Mesendoderm (in vitro differentiated cells): Measurements from ENCODE around the gene HDAC8.
A peak's percentile ranks its signal among the peaks of the same experiment; 100 is the strongest.

Experiments used
- DNase-seq: peaks from one replicate; pipeline ENCODE4 v3.0.0; 2013
- H2AK5ac ChIP-seq: 2 replicates; pipeline ENCODE4 v1.6.1; 2013; ENCODE audit warnings: low read length, inconsistent platforms
- H2BK120ac ChIP-seq: 2 replicates; pipeline ENCODE4 v1.6.1; 2013; ENCODE audit warnings: low read depth, mild to moderate bottlenecking, low read length, moderate library complexity, mixed read lengths
- H2BK15ac ChIP-seq: replicated peaks from 2 replicates; pipeline ENCODE4 v1.6.1; 2013; ENCODE audit warnings: low read depth, mild to moderate bottlenecking, moderate library complexity
- H2BK5ac ChIP-seq: 2 replicates; pipeline ENCODE4 v1.6.1; 2013; ENCODE audit warnings: low read length, inconsistent platforms
- H3K18ac ChIP-seq: 2 replicates; pipeline ENCODE4 v1.6.1; 2013; ENCODE audit warnings: mild to moderate bottlenecking, low read length, mixed read lengths
- H3K23ac ChIP-seq: one replicate; pipeline ENCODE4 v1.6.1; 2013; ENCODE audit warnings: low read length
- H3K27ac ChIP-seq: 2 replicates; pipeline ENCODE4 v1.5.1; 2013; ENCODE audit warnings: low read depth, mild to moderate bottlenecking, inconsistent platforms, low read length, moderate library complexity
- H3K27me3 ChIP-seq: 2 replicates; pipeline ENCODE4 v1.6.1; 2013; ENCODE audit warnings: low read length, control low read depth, mild to moderate bottlenecking, inconsistent platforms; ENCODE audit not compliant: insufficient read depth, poor library complexity
- H3K36me3 ChIP-seq: 2 replicates; pipeline ENCODE4 v1.6.1; 2013; ENCODE audit warnings: low read length, inconsistent platforms; ENCODE audit not compliant: control insufficient read depth, insufficient read depth
- H3K4ac ChIP-seq: one replicate; pipeline ENCODE4 v1.6.1; 2013; ENCODE audit warnings: low read depth, mild to moderate bottlenecking, low read length, moderate library complexity
- H3K4me1 ChIP-seq: 2 replicates; pipeline ENCODE4 v1.6.1; 2013; ENCODE audit warnings: low read depth, low read length, inconsistent platforms; ENCODE audit not compliant: control insufficient read depth
- H3K4me2 ChIP-seq: 2 replicates; pipeline ENCODE4 v1.6.1; 2013; ENCODE audit warnings: low read length
- H3K4me3 ChIP-seq: 2 replicates; pipeline ENCODE4 v1.5.1; 2013; ENCODE audit warnings: mild to moderate bottlenecking, low read length
- H3K56ac ChIP-seq: one replicate; pipeline ENCODE4 v1.6.1; 2013; ENCODE audit warnings: low read length
- H3K79me1 ChIP-seq: 2 replicates; pipeline ENCODE4 v1.6.1; 2013; ENCODE audit warnings: low read length, inconsistent platforms
- H3K79me2 ChIP-seq: 2 replicates; pipeline ENCODE4 v1.6.1; 2013; ENCODE audit warnings: mild to moderate bottlenecking, low read length; ENCODE audit not compliant: control insufficient read depth, insufficient read depth
- H3K9ac ChIP-seq: 2 replicates; pipeline ENCODE4 v1.6.1; 2013; ENCODE audit warnings: low read length, inconsistent platforms
- H4K5ac ChIP-seq: one replicate; pipeline ENCODE4 v1.6.1; 2013; ENCODE audit warnings: low read length
- H4K8ac ChIP-seq: one replicate; pipeline ENCODE4 v1.6.1; 2013; ENCODE audit warnings: low read depth, mild to moderate bottlenecking, control low read depth, low read length, moderate library complexity
- WGBS: extraction: QIAGEN DNeasy Blood & Tissue Kit; methylation state at CpG from one replicate; pipeline ENCODE4 v1.1.7; 2013; ENCODE audit warnings: low lambda C conversion rate, missing lambda C conversion rate; ENCODE audit not compliant: insufficient coverage; ENCODE audit errors: extremely low coverage; 5-methylcytosine and 5-hydroxymethylcytosine counted together

HDAC8 gene

GRCh38 chrX:72316408-72317110, 256.1 kb downstream of the HDAC8 start:
- no peak overlapping the region for H3K4me3 ChIP-seq
- no peak overlapping the region for H3K27ac ChIP-seq
- no peaks in the 10 kb centered on the region for H3K4me1 ChIP-seq
- H2AK5ac ChIP-seq: no peak overlapping the region
- H3K79me2 ChIP-seq: no peaks in the 10 kb centered on the region
- H4K8ac ChIP-seq: no peak overlapping the region
- no peak overlapping the region for H2BK120ac ChIP-seq
- H3K56ac ChIP-seq: no peak overlapping the region
- H3K4me2 ChIP-seq: no peak overlapping the region
- no peaks in the 10 kb centered on the region for H3K36me3 ChIP-seq
- H2BK5ac ChIP-seq: no peak overlapping the region
- no peak overlapping the region for H4K5ac ChIP-seq
- no peak overlapping the region for H2BK15ac ChIP-seq
- WGBS: no CpG with 5 or more reads among the region's 12 CpGs
- H3K23ac ChIP-seq: no peak overlapping the region
- no peaks in the 10 kb centered on the region for H3K27me3 ChIP-seq
- no peak overlapping the region for H3K18ac ChIP-seq
- DNase-seq: no peak
- no peaks in the 10 kb centered on the region for H3K79me1 ChIP-seq
- no peak overlapping the region for H3K9ac ChIP-seq
- H3K4ac ChIP-seq: no peak overlapping the region

- H3K56ac ChIP-seq: no peak overlapping the region
- no peak overlapping the region for H4K8ac ChIP-seq
- H3K79me2 ChIP-seq: no peaks in the 10 kb centered on the region
- DNase-seq: no peak
- no peak overlapping the region for H3K23ac ChIP-seq
- H3K4me3 ChIP-seq: no peak overlapping the region
- H3K18ac ChIP-seq: no peak overlapping the region
- no peaks in the 10 kb centered on the region for H3K79me1 ChIP-seq
- no CpG with 5 or more reads among the region's 3 CpGs for WGBS
- H3K27ac ChIP-seq: no peak overlapping the region
- no peak overlapping the region for H3K4me2 ChIP-seq
- no peaks in the 10 kb centered on the region for H3K4me1 ChIP-seq
- H3K27me3 ChIP-seq: no peaks in the 10 kb centered on the region
- no peak overlapping the region for H3K9ac ChIP-seq
- no peak overlapping the region for H3K4ac ChIP-seq
- no peak overlapping the region for H2AK5ac ChIP-seq
- no peaks in the 10 kb centered on the region for H3K36me3 ChIP-seq
- H4K5ac ChIP-seq: no peak overlapping the region
- H2BK15ac ChIP-seq: no peak overlapping the region
- no peak overlapping the region for H2BK120ac ChIP-seq
- no peak overlapping the region for H2BK5ac ChIP-seq
These were observed 257.8 kb downstream of the HDAC8 start for GRCh38 chrX:72314881-72315280.

DNA sequence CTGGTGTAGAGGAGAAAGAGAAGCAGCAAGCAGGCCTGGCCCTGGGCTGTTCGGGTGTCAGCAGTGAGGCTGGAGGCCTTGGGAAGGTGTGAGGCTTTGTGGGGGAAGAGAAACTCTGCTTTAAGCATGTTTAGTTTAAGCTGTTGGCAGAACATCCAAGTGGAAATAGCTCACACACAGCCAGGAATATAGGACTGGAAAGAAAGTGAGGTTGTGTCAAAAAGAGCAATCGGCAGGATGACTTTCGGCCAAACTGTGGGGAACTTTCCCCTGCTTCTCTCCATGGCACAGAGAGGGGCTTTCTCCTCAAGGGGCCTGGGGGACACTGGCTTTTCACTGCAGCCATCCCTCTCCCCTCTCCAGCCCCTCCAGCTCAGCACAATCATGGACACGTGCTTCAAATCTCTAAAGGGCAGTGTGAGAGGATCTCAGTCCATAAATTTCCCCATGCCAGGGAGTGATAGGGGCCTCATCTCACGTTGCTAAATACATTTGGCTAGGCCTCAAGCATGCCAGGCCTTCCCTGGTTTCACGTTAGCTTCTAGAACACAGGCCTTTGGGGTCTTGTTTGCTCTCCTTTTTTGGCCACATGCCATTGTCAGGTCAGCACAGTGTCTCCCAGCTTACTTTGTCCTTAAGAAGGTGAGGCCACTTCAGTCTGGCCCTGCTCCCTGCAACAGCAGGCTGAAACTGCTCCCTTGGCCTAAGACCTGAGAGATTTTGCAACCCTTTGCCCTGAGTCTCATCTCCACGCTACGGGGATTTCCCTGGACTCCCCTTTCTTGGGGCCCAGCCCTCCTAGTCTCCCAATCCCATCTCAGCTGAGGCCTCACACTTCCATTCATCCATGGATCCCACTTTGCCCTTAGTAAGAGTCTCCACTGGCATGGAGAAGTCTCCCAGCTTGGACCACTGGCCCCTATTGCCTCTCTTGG, 258.7 kb downstream of the HDAC8 start:
- H3K27ac ChIP-seq: no peak overlapping the region
- no peak for DNase-seq
- H3K23ac ChIP-seq: no peak overlapping the region
- H3K27me3 ChIP-seq: no peaks in the 10 kb centered on the region
- H3K36me3 ChIP-seq: no peaks in the 10 kb centered on the region
- no peaks in the 10 kb centered on the region for H3K4me1 ChIP-seq
- no peak overlapping the region for H3K4me3 ChIP-seq
- no peaks in the 10 kb centered on the region for H3K79me1 ChIP-seq
- no CpG with 5 or more reads among the region's 8 CpGs for WGBS
- H4K5ac ChIP-seq: no peak overlapping the region
- H3K56ac ChIP-seq: no peak overlapping the region
- H2AK5ac ChIP-seq: no peak overlapping the region
- H2BK5ac ChIP-seq: no peak overlapping the region
- no peak overlapping the region for H3K9ac ChIP-seq
- no peak overlapping the region for H3K4me2 ChIP-seq
- no peak overlapping the region for H2BK120ac ChIP-seq
- H4K8ac ChIP-seq: no peak overlapping the region
- H2BK15ac ChIP-seq: no peak overlapping the region
- H3K18ac ChIP-seq: no peak overlapping the region
- H3K4ac ChIP-seq: no peak overlapping the region
- H3K79me2 ChIP-seq: no peaks in the 10 kb centered on the region

- Histone ChIP-seq H3K56ac (no peak overlapping the region), H2AK5ac (no peak overlapping the region), H3K79me2 (no peaks in the 10 kb centered on the region), H2BK120ac (no peak overlapping the region), H3K18ac (no peak overlapping the region), H3K79me1 (no peaks in the 10 kb centered on the region), H3K4me2 (no peak overlapping the region), H3K23ac (no peak overlapping the region), H2BK5ac (no peak overlapping the region), H3K27ac (no peak overlapping the region), H3K4me3 (no peak overlapping the region), H4K5ac (no peak overlapping the region), H3K4ac (no peak overlapping the region), H3K9ac (no peak overlapping the region), H3K4me1 (no peaks in the 10 kb centered on the region), H4K8ac (no peak overlapping the region), H2BK15ac (no peak overlapping the region), H3K36me3 (no peaks in the 10 kb centered on the region), H3K27me3 (peaks cover 6% of the 10 kb centered on the region)
- DNase-seq: no peak
- no CpG with 5 or more reads among the region's 14 CpGs for WGBS
These were observed 260.2 kb downstream of the HDAC8 start for GRCh38 chrX:72312311-72312940.

- Histone ChIP-seq H4K5ac (no peak overlapping the region), H3K79me1 (no peaks in the 10 kb centered on the region), H2BK120ac (no peak overlapping the region), H2BK15ac (no peak overlapping the region), H2AK5ac (no peak overlapping the region), H4K8ac (no peak overlapping the region), H3K4me3 (no peak overlapping the region), H3K4me1 (no peaks in the 10 kb centered on the region), H3K27ac (no peak overlapping the region), H3K79me2 (no peaks in the 10 kb centered on the region), H3K4me2 (peak overlapping the region; percentile 80), H3K56ac (peak overlapping the region; percentile 42), H3K23ac (no peak overlapping the region), H3K4ac (no peak overlapping the region), H3K36me3 (no peaks in the 10 kb centered on the region), H2BK5ac (no peak overlapping the region), H3K18ac (no peak overlapping the region), H3K27me3 (peaks cover 17% of the 10 kb centered on the region), H3K9ac (peak overlapping the region; percentile 44)
- DNase-seq: peak; percentile 58
- WGBS: no CpG with 5 or more reads among the region's 15 CpGs
These were observed 263.2 kb downstream of the HDAC8 start for GRCh38 chrX:72309297-72310071.
